T-helper 2 cell treated with Interferon-gamma antibody and Interleukin-4, amounts not matched to agents 100 ng/mL and 5 ng/mL, for 36 hours (primary cell): ENCODE measurements around the gene NUCB2. TPM values are rescaled to one million over a fixed set of nuclear protein-coding genes. Genes with fewer than 3 reads are reported as not detected.

Source experiments
- intact Hi-C: fragments of 100-400 bp; cut with micrococcal nuclease; formaldehyde crosslinking; loops from one replicate; pipeline ENCODE4 v1.15.1; 2023
- total RNA-seq: library from RNA; stranded (reverse); gene quantifications from 2 replicates; pipeline ENCODE4 v1.2.3, GENCODE V29; 2022

NUCB2 gene
- total RNA-seq, 1 donor from 2014 or later, result 210 TPM

DNA sequence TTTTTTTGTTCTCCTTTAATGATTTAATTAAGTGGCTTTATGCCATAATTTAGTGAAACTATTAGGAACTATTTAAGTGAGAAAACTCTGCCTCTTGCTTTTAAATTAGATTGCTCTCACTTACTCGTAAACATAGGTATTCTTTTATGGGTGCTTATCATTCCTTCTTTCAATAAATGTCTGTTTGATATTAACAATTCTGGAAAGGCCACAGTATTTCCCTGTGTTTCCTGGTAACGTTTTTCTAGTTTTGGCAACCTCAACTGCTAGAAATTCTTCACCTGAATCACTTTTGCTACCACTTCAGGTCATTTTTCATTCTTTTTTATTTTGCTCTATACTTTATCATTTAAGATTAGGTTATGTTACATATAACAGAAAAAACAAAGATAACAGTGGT lies 55.1 kb downstream of the NUCB2 start:
- intact Hi-C loops, result no loop called here

DNA sequence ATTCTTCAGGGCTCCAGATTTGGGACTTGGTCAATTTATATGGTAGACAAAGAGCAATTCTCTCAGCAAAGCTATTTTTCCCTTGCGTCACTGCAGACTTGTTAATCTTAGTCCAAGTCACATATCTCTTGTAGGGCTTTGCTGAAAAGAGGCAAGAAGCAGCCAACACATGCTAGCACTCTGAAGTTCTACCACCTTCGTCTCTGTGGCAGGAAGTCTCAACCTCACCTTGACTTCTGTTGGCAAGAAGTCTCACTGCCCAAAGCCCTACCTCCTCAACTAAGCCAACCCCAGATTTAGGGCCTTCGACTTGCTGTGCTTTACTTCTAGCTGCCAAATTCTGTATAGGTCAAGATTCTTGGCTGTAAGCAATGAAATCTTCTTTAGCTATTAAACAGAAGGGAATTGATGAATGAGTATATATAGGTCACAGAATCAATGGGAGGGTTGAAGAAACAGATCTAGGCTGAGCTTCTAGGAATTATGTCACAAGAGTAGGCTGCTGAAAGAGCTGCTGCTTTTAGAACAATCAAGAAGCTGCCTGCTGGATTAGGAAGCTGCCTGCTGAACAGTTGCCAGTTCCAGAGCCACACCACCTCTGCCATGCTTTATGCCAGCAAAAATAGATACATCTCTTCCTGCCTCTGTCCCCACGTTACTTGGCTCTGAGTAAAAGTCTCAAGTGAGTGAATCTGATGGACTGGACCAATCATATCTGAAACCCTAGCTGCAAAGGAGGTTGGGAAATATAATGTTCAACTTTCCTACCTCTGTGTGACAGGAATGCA lies 57.5 kb downstream of the NUCB2 start:
- intact Hi-C loops, result no loop called here

DNA sequence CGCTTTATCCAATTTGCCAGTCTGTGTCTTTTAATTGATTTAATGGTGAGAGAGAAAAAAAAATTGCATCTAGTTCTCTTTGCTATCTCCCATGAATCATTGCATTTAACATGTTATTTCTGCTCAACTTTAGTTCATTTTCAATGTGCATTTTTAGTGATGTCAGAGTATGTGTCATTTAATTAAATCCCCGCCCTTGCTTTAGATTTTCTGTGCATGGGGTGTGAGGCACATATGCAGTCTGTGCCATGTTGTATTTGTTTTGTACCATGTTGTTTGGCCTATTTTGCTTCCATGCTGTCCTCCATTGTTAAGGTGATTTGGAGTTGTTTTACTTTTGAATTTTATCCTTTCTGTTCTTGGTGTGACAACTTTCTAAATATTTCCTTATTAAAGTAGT lies 66.7 kb downstream of the NUCB2 start:
- intact Hi-C loops, result no loop called here

DNA sequence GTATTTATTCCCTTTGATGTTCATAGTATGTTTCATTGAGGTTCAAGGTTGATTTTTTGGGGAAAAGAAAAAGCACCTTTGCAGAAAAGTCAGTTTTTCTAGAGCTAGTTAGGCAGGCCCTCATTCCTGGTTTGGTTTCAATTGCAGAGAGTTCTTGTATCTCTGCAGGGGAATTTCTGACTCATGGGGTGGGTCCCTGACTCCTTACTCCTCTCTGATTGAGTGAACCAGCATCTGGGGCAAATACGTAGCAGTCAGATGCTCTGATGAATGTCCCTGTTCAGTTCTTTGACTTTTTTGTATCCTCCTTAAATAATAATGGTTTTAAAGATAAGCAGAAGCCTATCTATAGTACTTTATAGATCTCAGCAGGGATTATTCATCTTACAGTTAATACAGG lies 67.4 kb downstream of the NUCB2 start:
- intact Hi-C loops, result no loop called here

DNA sequence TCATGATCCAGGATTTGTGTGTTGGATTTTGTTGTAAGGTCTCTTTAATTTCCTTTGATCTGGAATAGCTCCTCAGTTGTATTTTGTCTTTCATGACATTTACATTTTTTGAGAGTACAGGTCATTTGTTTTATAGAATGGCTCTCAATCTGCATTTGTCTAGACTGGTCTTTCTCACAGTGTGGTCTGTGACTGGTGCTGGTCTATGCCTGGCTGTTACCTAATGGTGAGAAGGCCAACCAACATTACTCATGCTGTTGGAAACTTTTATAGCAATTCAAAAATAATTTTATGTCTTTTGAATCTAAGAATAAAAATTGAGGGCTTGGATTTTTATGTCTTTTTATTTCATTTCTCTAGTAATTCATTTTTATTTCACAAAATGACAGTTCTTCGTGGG lies 71.1 kb downstream of the NUCB2 start:
- intact Hi-C loops, result no loop called here

DNA sequence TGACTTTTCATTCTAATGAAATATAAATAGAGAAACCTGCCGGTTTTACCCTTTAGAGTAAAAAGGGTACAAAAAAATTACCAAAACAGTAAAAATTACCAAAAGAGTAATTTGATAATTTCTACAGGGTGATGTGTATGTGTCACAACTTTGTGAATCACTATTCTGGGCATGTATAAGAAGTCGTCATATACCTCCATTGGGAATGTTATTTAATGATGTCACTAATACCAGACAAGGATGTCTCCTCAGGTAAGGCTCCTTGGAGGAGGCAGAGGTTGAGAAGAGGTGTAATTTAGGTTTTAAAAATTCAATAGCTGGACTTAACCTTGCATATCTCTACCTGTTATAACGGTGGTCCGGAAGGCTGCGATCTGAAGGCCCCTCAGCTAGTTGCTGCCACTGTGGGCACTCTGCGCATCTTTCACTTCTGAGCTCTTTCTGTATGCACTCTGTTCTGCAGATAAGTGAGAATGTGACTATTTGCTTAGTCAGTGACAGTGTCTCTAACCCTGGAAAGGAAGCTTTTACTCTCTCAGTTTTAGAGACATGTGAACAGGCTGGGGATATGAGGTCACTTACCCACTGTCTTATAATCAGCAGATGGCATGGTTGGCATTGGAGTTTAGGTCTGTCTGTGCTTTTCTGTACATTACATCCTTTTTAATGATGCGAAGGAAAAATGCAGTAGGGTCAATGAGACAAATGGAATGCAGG lies 74.1 kb downstream of the NUCB2 start:
- intact Hi-C loops, result loop anchor here (5.0 kb wide), 2 partner anchors 53 to 448 kb away; no protein-coding TSS in a partner anchor

DNA sequence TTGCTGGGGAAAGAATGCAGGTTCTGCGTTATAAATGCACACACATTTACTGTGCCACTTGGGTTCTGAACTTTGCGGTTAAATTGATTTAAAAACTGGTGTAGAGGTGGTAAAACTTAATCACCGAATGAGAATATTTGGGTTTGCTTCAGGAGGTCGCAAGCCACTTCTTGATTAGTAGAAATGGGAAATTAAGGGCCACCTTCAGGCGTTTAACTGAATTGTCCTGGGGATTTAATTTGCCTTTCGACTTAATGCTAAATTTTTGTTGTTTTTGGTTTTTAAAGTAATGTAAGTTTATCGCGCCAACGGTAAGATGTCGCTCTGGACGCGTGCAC lies 74.6 kb downstream of the NUCB2 start:
- intact Hi-C loops, result loop anchor here (5.0 kb wide), 2 partner anchors 54 to 449 kb away; no protein-coding TSS in a partner anchor

DNA sequence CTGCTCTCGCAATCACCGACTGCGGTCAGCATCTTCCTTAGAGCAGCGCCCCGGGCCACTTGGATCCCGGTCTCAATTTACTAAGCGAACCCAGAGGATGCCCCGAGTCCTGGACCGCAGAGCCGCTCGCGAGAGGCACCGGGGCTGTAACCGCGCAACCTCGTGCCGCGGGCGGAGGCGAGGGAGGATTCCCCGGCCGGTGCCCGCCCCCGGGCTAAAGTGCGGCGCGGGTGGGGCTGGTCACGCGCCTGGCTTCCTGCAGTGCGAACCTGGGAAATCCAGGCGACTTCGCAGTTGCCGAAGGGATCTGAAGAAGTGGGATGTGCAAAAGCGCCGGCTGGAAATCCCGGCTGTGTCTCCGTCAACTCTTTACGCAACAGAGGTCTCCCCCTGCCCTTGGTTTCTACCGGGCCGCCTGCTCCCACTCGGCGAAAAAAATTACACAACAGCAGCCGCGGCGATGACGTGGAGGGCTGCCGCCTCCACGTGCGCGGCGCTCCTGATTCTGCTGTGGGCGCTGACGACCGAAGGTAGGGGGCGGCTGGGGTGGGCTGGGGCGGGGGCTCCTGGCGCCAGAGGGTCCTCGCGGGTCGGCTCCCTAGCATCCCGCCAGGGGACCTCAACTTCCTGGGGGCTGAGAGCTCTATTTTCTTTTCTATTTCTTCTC lies 75.1 kb downstream of the NUCB2 start, which contains the start of gene NCR3LG1:
Gene NCR3LG1 (plus strand): TSS at position 291 of the 667 bp plus-strand sequence. CDS start 170 bp downstream, at position 461.
- intact Hi-C loops, result loop anchor here (5.0 kb wide), 2 partner anchors 54 to 449 kb away; no protein-coding TSS in a partner anchor

DNA sequence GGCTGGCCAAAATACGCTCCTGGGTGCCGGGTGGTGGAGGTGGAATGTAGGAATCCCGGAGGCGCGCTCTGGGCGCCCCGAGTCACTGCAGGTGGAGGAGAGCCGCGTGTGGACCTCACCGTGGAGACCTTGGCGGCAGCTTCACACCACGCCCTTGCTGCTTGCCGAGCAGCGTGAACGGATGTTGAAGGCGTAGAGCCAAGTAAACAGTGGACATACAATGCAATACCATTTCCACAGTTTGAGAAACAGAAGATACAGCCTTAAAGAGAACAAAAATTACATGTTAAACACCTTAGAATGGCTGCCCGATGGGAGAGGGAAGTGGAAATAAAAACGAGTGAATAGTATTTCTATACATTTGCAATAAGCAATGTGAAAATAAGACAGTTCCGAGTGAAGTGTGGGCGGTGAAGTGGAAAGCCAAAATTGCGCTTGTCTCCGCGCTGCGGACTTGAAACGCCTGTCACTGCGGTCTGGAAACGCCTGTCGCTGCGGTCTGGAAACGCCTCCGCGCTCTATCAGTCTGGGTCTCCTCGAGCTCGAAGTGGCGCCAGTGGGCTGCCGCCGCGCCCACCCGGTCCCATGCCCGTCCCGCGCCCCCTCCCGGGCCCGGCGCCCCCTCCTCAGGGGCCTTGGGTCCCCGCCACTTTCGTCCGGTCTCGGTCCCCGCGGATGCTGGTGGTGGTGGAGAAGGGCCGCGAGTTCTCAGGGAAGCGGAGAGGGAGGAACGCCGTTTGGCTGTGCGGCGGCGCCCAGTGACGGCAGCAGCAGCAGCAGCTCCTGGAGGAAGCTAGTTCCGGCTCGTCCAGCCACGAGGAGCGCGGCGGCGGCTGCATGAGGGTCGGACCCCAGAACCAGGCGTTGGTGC lies 76.6 kb downstream of the NUCB2 start:
- intact Hi-C loops, result loop anchor here (1.0 to 5.0 kb wide), 4 partner anchors 56 to 451 kb away; no protein-coding TSS in a partner anchor

DNA sequence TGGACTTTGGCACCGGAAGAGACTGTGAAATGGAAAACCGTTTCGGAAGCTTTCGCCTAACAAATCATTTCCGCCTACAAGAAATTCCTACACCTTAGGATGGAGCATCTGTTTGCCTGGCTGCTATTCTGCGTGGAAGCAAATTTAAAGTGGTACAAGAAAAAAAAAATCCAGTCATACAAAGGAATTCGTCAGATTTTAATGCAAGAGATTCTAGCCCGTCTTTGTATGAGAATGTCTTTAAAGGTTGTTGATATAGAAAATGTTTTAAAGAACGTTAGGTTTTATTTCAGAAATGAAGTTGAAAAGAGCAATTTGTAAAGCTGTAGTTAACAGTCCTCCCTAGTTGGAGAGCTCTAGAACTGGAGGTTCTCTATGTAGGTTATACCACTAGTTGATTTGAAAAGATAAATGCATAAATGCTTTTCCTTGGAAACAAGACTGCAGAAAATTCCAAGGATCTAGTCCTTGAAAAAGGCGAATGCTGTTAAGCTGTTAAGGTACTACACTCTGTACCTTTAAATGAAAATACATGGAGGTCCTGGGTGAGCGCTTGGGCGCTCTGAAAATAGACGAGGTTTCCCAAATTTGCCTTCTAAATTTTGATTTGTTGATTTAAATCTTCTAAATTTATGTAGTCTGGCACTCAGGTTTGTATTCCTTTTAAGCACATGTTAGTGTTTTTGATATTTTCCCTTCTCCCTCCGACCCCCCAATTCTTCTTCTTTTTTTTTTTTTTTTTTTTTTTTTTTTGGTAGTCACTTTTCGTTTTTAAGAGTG lies 77.5 kb downstream of the NUCB2 start:
- intact Hi-C loops, result loop anchor here (1.0 to 5.0 kb wide), 8 partner anchors 31 to 452 kb away; partner anchors contain the start of gene RPS13

DNA sequence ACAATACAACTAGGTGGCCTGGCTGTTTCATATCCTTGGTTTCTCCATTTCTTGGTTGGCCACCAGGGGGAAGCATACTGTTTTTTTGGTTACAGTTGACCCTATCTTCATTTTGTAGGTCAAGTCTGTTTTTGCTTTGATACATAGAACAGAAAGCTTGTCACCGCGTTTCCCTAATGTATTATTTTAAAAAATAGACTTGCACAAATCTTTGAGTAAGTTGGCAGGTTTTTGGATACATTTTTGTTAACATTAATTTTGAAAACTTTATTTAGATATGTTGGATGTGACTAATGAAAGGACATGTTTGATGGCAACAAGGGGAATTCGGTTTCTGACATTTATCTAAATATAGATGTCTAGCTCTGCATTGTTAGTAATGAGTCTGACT lies 78.1 kb downstream of the NUCB2 start:
- intact Hi-C loops, result loop anchor here (1.0 to 5.0 kb wide), 6 partner anchors 30 to 452 kb away; partner anchors contain the start of gene RPS13

DNA sequence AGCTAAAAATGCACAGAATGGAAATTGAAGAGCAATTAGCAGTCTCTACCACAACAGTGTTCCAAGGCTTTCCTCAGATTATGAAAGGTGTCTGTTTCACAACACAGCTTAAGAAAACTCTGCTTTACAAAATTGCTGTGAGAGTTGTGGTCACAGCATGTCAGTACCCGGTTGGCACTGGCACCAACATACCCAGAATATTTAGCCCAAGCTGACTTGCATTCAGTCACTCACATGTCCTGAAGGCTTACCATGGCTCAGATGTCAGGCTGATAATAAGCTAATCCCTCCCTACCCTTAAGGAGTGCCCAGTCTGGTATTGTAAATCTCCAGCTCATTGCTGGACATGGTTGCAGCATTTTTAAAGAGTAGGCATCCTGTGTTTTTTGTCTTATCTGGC lies 90.0 kb downstream of the NUCB2 start:
- intact Hi-C loops, result no loop called here

DNA sequence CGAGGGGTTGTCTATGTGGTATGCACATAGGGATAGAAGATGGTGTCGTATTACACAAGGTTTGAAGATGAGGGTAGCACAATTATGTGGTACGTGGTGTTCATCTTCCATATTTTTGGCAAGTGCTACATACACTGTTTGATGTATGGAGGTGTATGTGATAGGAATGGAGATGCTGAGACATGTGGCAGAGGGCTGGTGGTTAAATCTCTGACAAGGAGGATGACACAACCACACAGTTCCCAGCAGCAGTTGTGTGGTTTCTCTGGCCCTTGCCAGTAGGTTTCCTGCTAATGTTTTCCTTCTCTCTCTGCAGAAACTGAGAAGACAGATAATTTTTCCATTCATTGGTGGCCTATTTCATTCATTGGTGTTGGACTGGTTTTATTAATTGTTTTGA lies 92.0 kb downstream of the NUCB2 start:
- intact Hi-C loops, result no loop called here

DNA sequence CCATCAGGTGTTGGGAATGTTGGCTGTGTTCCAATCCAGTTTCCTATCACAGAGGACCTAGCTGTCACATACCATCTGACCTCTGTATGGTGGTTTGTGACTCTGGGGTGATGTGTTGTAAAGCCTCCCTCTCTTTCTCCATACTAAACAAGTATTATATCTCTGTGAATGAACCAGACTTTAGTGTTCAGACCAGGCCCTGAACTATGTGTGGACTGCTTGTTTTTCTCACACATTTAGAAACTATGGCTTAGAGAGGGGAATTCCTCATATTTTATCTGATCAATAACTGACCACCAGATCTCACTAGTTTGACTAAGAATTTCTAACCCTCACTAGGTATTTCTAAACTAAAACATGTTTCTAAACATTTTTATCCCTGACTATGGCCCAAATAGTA lies 92.6 kb downstream of the NUCB2 start:
- intact Hi-C loops, result no loop called here

DNA sequence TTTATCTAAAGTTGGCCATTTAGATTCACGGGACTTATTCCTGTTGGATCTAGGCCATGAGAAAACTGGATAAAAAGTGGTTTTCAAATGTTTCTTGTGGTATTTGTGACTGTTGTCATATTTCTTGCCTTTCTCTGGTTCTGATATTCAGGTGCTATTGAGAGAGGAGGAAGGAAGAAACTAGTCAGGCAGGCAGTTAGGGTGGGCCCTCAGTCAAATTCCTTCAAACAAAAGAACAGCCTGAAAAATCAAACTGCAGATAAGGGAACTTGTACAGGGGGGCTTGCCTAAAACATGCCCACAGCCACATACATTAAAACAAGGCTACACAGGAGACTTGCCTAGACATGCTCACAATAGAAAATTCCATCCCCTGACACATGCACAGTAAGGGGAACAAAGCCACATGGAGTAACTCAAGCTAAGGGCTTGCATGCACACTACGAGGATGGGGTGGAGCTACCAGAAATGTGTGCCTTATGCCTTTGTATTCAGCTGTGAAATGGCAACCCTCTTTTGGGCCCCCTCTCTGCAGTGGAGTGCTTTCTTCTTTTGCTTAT lies 93.2 kb downstream of the NUCB2 start:
- intact Hi-C loops, result no loop called here

DNA sequence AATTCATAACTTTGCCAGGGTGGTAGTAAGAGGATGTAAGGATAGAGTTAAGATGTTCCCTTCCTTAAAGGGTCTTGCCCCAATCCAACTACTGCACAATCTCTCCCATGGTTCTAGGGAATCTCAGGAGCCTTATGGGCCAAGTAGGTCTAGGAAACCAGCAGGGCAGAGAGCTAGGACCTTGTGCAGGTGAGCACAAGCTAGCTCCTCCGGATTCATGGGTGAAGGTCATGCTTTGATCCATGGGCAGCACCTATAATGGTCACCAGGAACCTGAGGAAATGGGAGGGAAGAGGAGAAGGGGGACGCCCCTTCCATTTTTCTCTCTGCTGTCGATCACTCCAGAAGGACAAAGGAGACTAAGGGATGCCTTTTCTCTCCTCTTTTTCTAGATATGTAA lies 95.1 kb downstream of the NUCB2 start:
- intact Hi-C loops, result no loop called here

DNA sequence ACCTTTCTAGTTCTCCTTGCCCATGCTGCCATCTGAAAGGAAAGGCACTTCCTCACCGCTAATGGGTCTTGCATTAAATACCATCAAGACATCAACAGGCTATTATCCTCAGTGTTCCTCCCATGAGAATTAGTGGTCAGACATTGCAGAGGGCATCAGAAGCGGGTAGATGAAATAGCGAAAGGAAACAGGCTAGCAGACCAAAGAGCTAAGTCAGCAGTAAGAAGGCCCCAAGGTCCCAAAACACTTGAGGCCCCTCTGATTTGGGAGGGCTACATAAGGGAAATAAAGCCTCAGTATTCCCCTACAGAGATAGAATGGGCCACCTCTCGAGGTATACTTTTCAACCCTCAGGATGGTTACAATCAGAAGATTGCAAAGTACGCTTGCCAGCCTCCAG lies 99.0 kb downstream of the NUCB2 start:
- intact Hi-C loops, result no loop called here

DNA sequence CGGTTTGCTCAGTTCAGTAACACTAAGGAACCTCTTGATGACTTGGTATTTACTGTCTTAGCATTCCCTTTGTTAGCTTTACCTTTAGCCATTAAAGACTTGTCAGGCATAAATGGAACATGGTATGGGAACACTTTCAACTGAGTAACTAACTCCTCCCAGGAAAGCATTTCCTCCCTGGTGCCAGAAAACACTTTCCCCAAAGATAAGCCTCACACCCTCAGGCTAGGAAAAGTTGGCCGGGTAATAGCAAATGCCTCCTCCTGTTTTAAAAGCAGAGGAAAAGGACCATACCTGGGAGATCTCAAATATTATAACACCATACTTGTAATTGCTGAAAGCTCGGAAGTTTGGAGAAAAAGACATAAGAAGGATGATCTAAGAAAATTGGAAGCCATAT lies 100.0 kb downstream of the NUCB2 start:
- intact Hi-C loops, result no loop called here

DNA sequence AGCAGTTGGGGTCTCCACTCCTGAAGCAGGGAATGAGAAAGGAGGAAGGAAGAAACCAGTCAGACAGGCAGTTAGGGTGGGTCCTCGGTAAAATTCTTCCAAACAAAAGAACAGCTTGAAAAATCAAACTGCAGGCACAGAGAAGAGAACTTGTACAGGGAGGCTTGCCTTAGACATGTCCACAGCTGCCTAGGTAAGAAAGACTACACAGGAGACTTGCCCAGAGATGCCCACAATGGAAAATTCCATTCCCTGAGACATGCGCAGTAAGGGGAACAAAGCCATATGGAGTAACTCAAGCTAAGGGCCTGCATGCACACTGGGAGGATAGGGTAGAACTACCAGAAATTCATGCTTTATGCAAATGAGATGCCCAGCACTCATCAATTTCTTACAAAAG lies 102.1 kb downstream of the NUCB2 start:
- intact Hi-C loops, result no loop called here
